Sigmoid colon (tissue), 4 donors: ENCODE measurements around the gene LGALS14.

ENCODE experiments used
- EP300 ChIP-seq, 4 donors: sonication (generic); formaldehyde crosslinking; IDR thresholded peaks; one replicate each; pipeline ENCODE4 v1.6.1; 2017; ENCODE audit warnings: antibody characterized with exemption in 4 of 4
- POLR2A ChIP-seq, 2 donors: fragments of 450-650 bp; IDR thresholded peaks; one replicate each; pipeline ENCODE4 v1.6.1; 2016; ENCODE audit warnings: antibody characterized with exemption in 2 of 2, mild to moderate bottlenecking in 2 of 2, moderate library complexity in 2 of 2
- POLR2AphosphoS5 ChIP-seq, 4 donors: sonication (generic); formaldehyde crosslinking; IDR thresholded peaks; one replicate each; pipeline ENCODE4 v1.6.1; 2017; ENCODE audit warnings: antibody characterized with exemption in 4 of 4
- TF ChIP-seq, protein P1 (sequence below), 4 experiments: fragments of 450-650 bp in 3 of 4; fragments of 200-600 bp in 1 of 4; IDR thresholded peaks; one replicate each; pipeline ENCODE4 v1.5.1; 2016 to 2019; ENCODE audit warnings: antibody characterized with exemption in 4 of 4, mild to moderate bottlenecking in 3 of 4, moderate library complexity in 2 of 4

- TF ChIP-seq, protein P1, sequence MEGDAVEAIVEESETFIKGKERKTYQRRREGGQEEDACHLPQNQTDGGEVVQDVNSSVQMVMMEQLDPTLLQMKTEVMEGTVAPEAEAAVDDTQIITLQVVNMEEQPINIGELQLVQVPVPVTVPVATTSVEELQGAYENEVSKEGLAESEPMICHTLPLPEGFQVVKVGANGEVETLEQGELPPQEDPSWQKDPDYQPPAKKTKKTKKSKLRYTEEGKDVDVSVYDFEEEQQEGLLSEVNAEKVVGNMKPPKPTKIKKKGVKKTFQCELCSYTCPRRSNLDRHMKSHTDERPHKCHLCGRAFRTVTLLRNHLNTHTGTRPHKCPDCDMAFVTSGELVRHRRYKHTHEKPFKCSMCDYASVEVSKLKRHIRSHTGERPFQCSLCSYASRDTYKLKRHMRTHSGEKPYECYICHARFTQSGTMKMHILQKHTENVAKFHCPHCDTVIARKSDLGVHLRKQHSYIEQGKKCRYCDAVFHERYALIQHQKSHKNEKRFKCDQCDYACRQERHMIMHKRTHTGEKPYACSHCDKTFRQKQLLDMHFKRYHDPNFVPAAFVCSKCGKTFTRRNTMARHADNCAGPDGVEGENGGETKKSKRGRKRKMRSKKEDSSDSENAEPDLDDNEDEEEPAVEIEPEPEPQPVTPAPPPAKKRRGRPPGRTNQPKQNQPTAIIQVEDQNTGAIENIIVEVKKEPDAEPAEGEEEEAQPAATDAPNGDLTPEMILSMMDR (IDR thresholded peaks at IDR 0.05): no peak
- TF ChIP-seq EP300 (IDR thresholded peaks at IDR 0.05) (no peak), POLR2A (IDR thresholded peaks at IDR 0.05) (no peak), POLR2AphosphoS5 (IDR thresholded peaks at IDR 0.05) (no peak)
Measured at GRCh38 chr19:39660661-39661060, 43.6 kb upstream of the LGALS14 start.
